Measurements from ENCODE around the gene SSH2. TPM values are rescaled to one million over a fixed set of nuclear protein-coding genes. Genes with fewer than 3 reads are reported as not detected.
A peak's percentile ranks its signal among the peaks of the same experiment; 100 is the strongest.

SSH2 gene
- total and polyA plus RNA-seq, 3 donors from 2014 or later, result 31.0 to 62.3 (median 37.4) TPM

- Histone ChIP-seq H3K9me3 (no peaks in the 10 kb centered on the region), H3K4me1 (peaks cover 6% of the 10 kb centered on the region), H3K4me3 (no peak overlapping the region), H3K27ac (no peak overlapping the region), H3K27me3 (no peaks in the 10 kb centered on the region), H3K36me3 (ENCODE audit: low read depth, missing control alignments) (no peaks in the 10 kb centered on the region)
- no peak for TF ChIP-seq POLR2A (IDR thresholded peaks at IDR 0.05)
- TF ChIP-seq CTCF (IDR thresholded peaks at IDR 0.05), result no peak
- DNase-seq, result no peak
- intact Hi-C loops (cut with DNase I; ENCODE audit: low total_unique reads), result no loop called here
- WGBS, 2 donors, result 70 to 77% methylated on average over 1 of the region's 1 CpG
Measured at GRCh38 chr17:29710520-29710884, 219.5 kb downstream of the SSH2 start.

GRCh38 chr17:29709866-29710519 lies 220.0 kb downstream of the SSH2 start:
- Histone ChIP-seq H3K4me1 (peaks cover 6% of the 10 kb centered on the region), H3K27me3 (no peaks in the 10 kb centered on the region), H3K27ac (peak overlapping the region in 1 of 2 donors; percentile 54), H3K4me3 (no peak overlapping the region), H3K36me3 (ENCODE audit: low read depth, missing control alignments) (no peaks in the 10 kb centered on the region), H3K9me3 (no peaks in the 10 kb centered on the region)
- 57 to 62% methylated on average over 3 of the region's 3 CpGs for WGBS, 2 donors
- intact Hi-C loops (cut with DNase I; ENCODE audit: low total_unique reads), result no loop called here
- no peak for TF ChIP-seq POLR2A (IDR thresholded peaks at IDR 0.05)
- no peak for TF ChIP-seq CTCF (IDR thresholded peaks at IDR 0.05)
- no peak for DNase-seq

- Histone ChIP-seq H3K4me1 (peaks cover 6% of the 10 kb centered on the region), H3K27me3 (no peaks in the 10 kb centered on the region), H3K4me3 (peak overlapping the region in 1 of 2 donors; percentile 1), H3K36me3 (ENCODE audit: low read depth, missing control alignments) (no peaks in the 10 kb centered on the region), H3K9me3 (no peaks in the 10 kb centered on the region), H3K27ac (no peak overlapping the region)
- no peak for DNase-seq
- intact Hi-C loops (cut with DNase I; ENCODE audit: low total_unique reads), result no loop called here
- TF ChIP-seq CTCF (IDR thresholded peaks at IDR 0.05) (no peak), POLR2A (IDR thresholded peaks at IDR 0.05) (no peak)
Measured at GRCh38 chr17:29707212-29707571, 222.8 kb downstream of the SSH2 start.

GRCh38 chr17:29706045-29706431 lies 224.0 kb downstream of the SSH2 start:
- Histone ChIP-seq H3K4me3 (no peak overlapping the region), H3K4me1 (peaks cover 6% of the 10 kb centered on the region), H3K36me3 (ENCODE audit: low read depth, missing control alignments) (no peaks in the 10 kb centered on the region), H3K27ac (no peak overlapping the region), H3K9me3 (no peaks in the 10 kb centered on the region), H3K27me3 (no peaks in the 10 kb centered on the region)
- intact Hi-C loops (cut with DNase I; ENCODE audit: low total_unique reads), result no loop called here
- no peak for TF ChIP-seq POLR2A (IDR thresholded peaks at IDR 0.05)
- TF ChIP-seq CTCF (IDR thresholded peaks at IDR 0.05), result no peak
- no peak for DNase-seq

GRCh38 chr17:29705386-29705785 lies 224.6 kb downstream of the SSH2 start:
- intact Hi-C loops (cut with DNase I; ENCODE audit: low total_unique reads), result no loop called here
- Histone ChIP-seq H3K36me3 (ENCODE audit: low read depth, missing control alignments) (no peaks in the 10 kb centered on the region), H3K27me3 (no peaks in the 10 kb centered on the region), H3K9me3 (no peaks in the 10 kb centered on the region), H3K4me3 (no peak overlapping the region), H3K4me1 (peaks cover 6% of the 10 kb centered on the region), H3K27ac (no peak overlapping the region)
- no peak for DNase-seq
- WGBS, 2 donors, result 77 to 79% methylated on average over 3 of the region's 3 CpGs
- TF ChIP-seq POLR2A (IDR thresholded peaks at IDR 0.05) (no peak), CTCF (IDR thresholded peaks at IDR 0.05) (no peak)
